ENCODE data around the gene HECW1.
"Not testable (repeated sequence)": the region's sequence is repeated elsewhere in the genome, so short reads cannot be mapped to it uniquely, and the experiment has no call there.

Gene HECW1

DNA sequence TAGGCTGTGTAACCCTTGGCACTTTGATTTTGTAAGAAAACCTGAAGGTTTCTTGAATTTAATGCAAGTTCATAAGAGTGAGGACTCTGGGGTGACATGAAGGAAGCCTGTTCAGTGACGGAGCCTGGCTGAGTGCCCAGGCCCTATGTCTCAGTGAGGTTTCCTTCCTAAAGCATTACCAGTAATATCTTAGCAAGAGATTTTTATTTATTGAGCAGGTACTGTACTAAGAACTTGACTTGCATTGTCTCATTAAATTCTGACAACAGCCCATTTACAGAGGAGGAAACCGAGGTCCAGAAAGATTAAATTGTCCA lies 197.2 kb downstream of the HECW1 start:
- DNase-seq (ENCODE audit: low read depth): no peak

DNA sequence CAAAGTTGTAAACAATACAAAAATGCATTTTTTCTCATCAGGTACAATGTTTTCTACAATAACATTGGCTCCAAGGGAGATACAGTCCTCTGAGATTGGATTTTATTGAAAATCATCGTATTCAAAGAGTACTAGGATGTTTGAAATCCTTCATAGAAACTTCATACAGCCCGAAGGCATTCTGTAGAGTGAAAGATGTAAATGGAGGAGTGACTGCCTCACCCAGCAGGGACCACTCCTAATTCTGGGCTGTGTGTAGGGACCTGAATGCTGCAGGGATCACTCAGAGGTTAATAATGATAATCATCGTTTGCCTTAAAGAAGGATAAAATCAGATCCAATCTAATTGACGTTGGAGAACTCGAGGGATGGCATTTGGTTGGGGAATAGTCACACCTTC lies 198.6 kb downstream of the HECW1 start:
- no peak for DNase-seq (ENCODE audit: low read depth)

DNA sequence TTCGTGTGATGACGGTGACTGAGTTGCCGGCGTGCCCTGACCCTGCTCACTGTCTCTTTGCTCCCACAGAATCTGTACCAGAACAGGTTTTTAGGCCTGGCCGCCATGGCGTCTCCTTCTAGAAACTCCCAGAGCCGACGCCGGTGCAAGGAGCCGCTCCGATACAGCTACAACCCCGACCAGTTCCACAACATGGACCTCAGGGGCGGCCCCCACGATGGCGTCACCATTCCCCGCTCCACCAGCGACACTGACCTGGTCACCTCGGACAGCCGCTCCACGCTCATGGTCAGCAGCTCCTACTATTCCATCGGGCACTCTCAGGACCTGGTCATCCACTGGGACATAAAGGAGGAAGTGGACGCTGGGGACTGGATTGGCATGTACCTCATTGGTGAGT lies 199.2 kb downstream of the HECW1 start:
- DNase-seq (ENCODE audit: low read depth): no peak

DNA sequence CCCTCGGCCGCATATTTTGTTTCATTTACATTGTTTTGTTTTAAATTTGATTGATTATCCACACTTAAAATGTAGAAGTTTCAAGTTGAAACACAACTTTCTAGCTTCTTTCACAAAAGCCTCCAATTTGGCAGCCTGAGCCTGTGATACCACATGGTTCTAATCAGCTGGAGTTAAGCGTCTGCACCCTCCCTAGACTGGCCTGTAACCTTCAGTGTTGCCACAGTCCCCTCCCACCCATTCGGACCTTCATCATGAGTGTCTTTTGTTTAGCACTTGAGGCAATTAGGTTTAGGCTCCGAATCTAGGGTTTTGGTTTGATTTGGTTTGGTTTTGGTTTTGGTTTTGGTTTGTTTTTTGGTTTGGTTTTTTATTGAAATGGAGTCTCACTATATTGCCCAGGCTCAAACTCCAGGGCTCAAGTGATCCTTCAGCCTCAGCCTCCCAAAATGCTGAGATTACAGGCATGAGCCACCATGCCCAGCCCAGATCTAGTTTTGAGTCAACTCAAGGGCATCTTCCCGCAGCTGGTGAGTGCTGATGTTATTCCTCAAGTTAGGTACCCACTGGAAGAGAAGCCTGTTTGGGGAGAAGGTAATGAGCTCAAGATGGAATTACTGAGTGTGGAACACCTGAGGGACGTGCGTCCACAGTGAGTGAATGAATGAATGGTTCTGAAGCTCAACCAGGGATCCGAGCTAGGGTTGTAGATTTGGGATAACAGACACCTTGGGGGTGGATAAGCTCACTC lies 201.4 kb downstream of the HECW1 start:
- DNase-seq (ENCODE audit: low read depth): no peak

DNA sequence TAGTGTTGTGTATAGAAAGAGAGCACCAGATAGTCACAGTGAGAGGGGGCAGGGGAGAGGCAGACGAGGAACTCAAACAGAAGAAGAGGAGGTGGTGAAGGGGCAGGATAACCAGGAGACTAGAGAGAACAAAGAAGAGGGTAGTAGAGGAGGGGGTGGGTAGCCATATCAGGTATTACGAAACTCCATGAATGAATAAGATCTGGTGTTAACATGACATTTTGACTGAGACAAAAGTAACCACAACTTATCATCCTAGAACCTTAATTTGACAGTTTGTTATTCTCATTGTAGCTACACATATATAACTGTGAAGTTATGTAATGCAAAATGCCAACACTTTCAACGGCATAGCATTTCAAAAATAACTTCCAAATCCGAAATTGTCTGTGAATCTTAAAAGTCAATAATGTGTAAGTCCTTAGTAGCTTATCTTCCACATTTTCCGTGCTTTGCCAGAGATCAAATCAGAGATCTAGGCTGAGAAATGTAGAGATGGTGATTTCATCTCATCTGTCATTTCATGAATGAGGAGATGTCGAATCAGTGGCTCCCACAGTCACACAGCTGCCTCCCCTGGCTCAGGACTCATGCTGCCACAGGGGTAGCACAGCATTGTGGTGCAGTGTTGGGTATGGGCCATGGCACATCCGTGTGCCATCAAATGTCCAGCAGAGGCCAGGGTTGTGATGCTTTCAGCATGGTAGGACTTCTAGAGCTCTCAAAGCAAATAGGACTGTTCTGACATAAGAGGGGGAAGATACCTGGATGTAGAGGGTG lies 202.1 kb downstream of the HECW1 start:
- no peak for DNase-seq (ENCODE audit: low read depth)

DNA sequence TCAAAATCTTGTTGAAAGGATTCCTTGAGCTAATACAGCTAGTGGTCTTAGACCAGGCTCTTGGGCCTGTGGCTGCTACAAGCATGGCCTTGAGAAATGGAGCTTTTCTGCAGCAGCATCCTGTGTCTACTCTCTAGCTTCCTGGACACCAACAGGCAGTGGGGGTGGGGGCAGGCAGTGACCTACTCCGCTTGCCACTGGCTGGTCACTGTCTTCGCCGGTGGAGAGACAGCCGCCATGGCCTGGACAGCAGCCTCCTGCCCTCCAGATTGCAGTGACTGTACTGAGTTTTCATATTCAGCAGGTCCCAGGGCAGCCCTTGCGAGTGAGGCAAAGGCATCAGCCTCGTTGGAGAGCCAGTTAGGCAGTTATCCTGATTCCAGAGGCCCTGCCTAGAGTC lies 204.6 kb downstream of the HECW1 start:
- no peak for DNase-seq (ENCODE audit: low read depth)

DNA sequence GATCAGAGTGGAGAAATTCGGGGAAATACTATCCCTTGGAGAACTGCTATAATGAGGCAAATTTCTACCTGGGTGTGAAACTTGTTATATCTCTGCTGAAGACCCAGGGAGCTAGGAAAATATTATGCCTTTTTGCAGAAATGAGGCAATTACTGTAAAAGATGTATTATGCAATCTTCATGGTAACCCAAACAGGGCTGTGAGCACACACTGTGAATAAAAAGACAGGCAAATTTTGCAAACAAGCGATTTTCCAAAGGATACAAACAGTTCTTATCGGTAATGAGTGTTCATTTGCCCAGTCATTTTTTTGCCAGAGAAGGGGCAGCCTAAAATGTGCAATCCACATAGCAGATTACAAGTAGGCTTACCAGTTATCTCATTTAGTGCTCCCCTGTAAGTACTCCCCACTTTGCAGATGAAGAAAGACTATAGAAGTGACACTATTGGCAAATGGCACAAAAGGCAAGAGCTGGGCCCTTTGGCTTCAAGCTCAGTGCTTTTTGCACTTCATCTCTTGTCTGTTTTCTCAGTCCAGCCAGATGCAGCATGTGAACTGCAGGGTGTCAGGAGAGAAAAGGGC lies 205.8 kb downstream of the HECW1 start:
- DNase-seq (ENCODE audit: low read depth): no peak

DNA sequence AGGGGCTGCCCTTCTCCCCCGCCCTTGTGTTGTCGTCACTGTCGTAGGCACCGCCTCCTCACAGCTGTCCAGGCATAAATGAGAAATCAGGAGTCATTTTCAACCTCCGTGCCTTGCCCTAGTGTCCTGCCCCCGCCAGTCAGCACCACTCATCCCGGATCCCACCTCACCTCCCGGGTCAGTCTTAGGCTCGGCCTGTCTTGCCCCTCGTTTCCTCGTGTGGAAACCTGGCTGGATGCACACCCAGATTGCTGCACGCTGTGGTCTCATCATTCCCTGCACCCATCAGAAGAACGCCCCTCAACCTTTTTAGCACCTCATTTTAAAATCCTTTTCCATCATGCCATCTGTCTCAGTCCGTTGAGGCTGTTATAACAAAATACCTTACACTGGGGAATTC lies 213.1 kb downstream of the HECW1 start:
- DNase-seq (ENCODE audit: low read depth): no peak

DNA sequence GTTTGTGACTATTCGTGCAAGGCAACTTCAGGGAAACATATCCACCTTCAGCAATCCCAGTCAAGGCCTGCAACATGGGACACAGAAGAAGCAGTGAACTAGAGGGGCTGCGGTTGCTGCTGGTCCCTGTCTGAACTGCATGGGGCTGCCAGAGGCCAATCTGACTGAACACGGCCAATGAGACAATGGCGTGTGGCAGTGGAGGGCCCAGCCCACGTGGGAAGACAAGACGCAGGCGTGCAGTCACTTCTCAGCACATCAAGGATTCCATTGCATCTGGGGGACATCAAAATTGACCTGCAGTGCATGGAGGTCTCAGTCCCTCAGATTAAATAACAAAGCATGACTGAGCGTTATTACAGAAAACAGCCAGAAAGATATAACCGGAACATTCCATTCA lies 215.9 kb downstream of the HECW1 start:
- DNase-seq (ENCODE audit: low read depth): no peak

DNA sequence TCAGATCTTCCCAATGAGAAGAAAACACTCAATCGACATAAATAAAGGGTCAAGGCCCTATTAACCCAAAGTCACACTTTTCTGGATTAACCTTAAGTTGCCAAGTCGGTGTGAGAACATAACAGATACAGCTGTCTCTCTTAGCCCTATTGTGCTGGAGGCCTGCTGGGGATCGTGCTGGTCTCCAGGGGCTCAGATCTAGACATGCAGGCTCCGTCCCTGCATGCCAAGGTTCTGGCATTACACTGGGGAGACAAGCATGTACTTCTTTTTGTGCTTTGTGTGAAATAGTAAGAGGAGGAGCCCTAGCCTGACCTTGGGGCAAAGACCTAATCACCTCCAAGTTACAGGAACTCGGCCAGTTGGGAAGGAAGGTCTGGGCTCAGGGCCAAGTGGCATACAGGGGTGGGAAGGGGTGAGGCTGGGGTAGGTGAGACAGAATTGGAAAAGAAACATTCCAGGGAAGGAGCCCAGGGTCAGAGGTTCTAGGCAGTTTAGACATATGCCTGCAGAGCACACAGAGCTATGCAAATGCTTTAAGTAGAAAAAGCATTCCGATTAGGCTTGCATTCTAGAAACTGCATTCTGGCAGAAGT lies 216.4 kb downstream of the HECW1 start:
- no peak for DNase-seq (ENCODE audit: low read depth)

DNA sequence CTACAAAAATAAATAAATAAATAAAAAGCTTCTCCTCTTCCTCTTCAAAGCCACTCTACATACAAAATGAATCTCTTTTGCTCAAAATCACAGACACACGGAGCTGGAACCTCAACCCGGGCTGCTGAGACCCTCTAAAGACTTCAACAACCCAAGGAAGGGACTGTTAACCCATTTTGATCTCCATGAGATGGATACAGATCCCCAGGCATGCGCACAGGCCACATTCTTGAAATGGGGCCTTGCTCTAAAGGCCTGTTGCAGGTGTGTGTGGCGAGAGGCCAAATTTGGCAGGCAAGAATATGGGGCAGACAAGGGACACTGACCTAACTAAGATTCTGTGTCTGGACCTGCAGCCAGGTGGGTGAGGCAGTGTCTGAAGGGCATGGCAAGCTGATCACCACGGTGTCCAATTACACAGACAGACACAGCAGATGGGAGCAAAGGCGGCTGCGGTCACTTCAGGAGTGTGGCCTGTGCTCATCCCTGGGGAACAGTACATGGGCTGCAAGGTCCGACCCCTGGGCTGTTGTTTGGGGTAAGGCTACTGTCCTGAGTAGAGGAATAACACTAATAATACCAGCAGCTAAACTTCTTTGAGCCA lies 219.8 kb downstream of the HECW1 start:
- DNase-seq (ENCODE audit: low read depth): no peak

DNA sequence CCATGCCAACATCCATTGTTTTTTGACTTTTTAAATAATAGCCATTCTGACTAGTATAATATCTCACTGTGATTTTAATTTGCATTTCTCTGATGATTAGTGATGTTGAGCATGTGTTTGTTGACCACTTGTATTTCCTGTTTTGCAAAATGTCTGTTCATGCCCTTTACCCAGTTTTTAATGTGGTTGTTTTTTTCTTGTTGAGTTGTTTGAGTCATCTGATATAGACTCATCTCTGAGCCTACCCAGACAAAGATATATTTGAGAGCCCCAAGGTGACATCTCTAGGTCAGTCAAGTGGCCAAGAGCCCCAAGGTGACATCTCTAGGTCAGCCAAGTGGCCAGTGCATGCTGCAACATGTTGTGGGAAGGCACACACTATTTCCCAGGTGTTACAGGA lies 224.7 kb downstream of the HECW1 start:
- no peak for DNase-seq (ENCODE audit: low read depth)

DNA sequence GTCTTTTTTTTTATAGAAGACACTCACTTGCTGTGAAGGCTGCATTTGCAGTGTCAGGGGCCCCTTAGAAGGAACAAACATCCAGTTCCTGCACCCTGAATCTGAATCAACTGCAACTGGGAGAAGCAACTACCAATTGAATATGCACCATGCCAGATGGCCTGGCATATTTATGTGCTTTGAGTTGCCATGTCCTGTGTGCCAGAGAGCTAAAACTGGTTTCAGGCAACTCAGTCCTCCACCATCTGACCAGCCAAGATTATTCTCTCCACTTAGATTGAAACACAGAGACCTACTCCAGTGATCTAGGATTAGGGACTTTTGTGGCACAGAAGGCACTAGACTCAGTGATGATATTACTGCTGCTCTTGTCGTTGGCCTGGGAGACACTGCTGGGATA lies 225.4 kb downstream of the HECW1 start:
- DNase-seq (ENCODE audit: low read depth): no peak

DNA sequence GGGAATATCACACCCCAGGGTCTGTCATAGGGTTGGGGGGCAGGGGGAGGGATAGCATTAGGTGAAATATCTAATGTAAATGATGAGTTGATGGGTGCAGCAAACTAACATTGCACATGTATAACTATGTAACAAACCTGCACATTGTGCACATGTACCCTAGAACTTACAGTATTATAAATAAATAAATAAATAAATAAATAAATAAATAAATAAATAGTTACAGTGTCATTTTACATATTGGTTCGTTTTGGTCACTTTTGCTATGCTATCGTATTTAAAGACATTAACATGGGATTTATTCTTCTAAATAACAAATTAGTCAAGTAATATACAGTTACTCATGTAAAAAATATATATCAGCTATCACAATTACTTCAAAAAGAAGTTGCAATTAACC lies 228.7 kb downstream of the HECW1 start:
- no peak for DNase-seq (ENCODE audit: low read depth)

DNA sequence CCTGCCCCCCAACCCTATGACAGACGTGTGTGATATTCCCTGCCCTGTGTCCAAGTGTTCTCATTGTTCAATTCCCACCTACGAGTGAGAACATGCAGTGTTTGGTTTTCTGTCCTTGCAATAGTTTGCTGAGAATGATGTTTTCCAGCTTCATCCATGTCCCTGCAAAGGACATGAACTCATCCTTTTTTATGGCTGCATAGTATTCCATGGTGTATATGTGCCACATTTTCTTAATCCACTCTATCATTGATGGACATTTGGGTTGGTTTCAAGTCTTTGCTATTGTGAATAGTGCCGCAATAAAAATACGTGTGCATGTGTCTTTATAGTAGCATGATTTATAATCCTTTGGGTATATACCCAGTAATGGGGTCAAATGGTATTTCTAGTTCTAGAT lies 231.0 kb downstream of the HECW1 start:
- DNase-seq (ENCODE audit: low read depth): not testable (repeated sequence)

DNA sequence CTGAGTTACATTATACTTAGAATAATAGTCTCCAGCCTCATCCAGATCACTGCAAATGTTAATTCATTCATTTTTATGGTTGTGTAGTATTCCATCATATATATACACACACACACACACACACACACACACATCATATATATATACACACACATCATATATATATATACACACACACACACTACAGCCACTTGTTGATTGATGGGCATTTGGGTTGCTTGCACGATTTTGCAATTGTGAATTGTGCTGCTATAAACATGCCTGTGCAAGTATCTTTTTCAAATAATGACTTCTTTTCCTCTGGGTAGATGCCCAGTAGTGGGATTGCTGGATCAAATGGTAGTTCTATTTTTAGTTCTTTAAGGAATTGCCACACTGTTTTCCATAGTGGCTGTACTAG lies 233.2 kb downstream of the HECW1 start:
- DNase-seq (ENCODE audit: low read depth): not testable (repeated sequence)

DNA sequence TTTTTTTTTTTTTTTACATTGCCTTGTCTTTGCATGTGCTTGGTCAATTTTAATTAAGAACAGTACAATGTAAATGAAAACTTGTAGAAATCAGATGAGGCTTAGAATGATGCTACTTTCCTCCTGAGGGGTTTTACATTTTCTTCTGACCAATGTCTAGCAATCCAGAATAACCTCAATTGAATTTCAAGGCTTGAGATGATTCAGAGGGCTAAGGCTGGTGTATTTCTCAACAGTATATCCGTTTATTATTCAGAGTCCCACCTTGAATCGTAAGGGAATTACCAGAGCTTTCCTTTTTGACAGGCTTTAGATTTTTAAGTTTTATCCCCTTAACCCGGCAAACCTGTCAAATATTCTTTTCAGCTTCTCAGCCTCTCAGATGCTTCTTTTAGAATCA lies 239.2 kb downstream of the HECW1 start:
- no peak for DNase-seq (ENCODE audit: low read depth)

DNA sequence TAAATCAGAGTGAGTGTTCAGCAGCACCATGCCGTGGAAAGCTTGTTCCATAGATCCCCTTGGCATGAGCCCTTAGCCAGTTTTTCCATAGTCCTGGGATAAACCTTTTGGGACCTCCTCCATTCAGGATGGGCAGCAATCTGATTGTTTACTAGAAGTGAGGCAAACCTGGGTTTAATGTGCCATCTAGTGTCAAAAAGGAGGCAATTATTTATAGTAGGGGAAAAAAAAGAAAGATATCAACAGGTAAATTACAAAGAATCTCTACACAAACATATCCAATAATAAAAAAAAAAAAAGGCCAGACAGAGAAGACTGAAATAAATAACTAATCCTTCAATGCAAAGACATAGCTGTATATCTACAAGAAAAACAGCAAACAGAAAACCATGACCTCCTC lies 241.5 kb downstream of the HECW1 start:
- DNase-seq (ENCODE audit: low read depth): no peak

DNA sequence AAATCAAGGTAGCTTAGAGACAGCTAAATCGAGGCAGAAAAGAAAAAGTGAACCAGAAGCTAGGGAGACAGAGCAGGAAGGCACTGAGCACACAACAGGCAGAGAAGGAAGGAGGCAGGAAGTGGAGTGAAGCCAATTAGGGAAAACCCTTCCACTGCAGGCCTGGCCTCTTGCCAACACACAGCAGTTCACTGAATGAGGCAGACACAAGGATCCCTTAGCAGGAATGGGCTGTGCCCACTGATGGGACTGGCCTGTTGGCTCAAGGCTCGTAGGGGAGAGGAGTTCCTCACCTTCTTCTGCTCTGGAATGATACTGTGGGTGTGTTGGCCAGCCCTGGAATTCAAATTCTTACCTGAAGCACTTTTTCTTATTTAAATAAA lies 250.2 kb downstream of the HECW1 start:
- peak; percentile 16 for DNase-seq (ENCODE audit: low read depth)

DNA sequence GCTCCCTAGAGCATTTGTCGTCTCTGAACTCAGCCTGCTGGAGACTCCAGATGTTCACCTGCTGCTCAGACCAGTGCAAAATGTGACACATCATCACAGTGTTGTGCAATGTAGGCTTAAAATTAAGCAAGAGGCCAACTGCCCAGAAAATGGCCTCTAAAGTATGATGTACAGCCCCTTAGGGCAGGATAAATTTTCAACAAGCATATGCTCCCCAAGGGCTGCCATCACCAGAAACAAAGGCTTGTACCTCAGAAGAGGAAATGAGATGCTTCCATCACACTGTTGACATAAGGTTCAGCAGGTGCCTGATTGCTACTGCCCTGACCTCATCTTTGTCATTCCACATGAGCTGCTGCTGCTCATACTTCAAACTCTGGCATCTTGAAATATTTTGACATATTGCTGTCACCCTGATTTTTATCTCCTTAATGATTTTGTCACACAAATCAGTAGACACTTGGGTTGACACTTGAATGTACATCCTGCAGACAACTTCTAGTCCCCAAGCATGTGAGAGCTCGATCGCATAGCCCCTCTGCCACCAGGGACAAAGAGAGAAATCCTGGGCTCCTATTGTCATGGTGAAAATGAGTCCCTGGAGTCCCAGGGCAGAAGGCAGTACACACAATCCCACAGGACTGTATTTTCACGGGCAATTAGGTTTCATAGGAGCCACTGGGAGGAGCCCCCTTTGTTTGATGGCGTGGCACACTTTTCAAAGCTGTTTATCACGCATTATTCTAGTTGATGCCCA lies 250.8 kb downstream of the HECW1 start:
- peak; percentile 56 for DNase-seq (ENCODE audit: low read depth)

DNA sequence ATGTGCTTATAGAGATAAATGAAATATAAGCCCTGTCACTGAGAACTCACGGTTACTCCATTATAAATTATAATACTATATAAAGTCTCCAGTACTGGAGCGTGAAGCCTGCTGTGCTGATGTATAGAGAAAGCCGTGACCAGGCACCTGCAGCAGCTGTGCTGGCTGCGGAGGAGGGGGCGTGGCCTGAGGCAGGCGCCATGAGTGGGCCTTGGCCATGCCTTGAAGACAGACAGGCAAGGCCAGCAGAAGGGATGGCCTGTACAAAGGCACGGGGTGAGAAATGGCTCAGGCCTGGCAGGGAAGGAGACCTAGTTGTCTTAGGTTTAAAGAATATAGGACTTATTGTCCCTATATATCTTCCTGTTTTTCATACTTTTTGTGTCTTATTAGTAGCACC lies 251.9 kb downstream of the HECW1 start:
- no peak for DNase-seq (ENCODE audit: low read depth)

Data from GM04504 (cell line).